Right lobe of liver (tissue), 6 donors: ENCODE data around the gene FANCC. TPM values are rescaled to one million over a fixed set of nuclear protein-coding genes. Genes with fewer than 3 reads are reported as not detected.

Source experiments
- ATAC-seq, 4 donors: fragments of 200-7000 bp; cut with Tn5 transposase; one replicate each; pipeline ENCODE4 v1.9.1; 2020; ENCODE audit warnings: mild to moderate bottlenecking in 4 of 4, moderate library complexity in 4 of 4
- DNase-seq, 3 donors: peaks; one replicate each; pipeline ENCODE4 v3.0.0-alpha.2; 2020
- H3K27ac ChIP-seq, 3 donors: fragments of 200-600 bp; one replicate each; pipeline ENCODE4 v1.8.0; 2022
- H3K27me3 ChIP-seq, 2 donors: fragments of 200-600 bp; one replicate each; pipeline ENCODE4 v1.8.0; 2022
- H3K36me3 ChIP-seq, 4 donors: fragments of 200-600 bp; sonication (generic) in 1 of 4; one replicate each; pipeline versions ENCODE4 v1.5.1 to v1.8.0; 2017 to 2022; ENCODE audit warnings: control low read depth in 1 of 4
- H3K4me1 ChIP-seq, 4 donors: fragments of 200-600 bp; sonication (generic) in 1 of 4; one replicate each; pipeline versions ENCODE4 v1.5.1 to v1.8.0; 2017 to 2022; ENCODE audit warnings: control low read depth in 1 of 4
- H3K4me3 ChIP-seq, 3 donors: fragments of 200-600 bp; one replicate each; pipeline ENCODE4 v1.8.0; 2022
- H3K9me3 ChIP-seq, 4 donors: fragments of 200-600 bp; sonication (generic) in 1 of 4; one replicate each; pipeline versions ENCODE4 v1.5.1 to v1.8.0; 2017 to 2022; ENCODE audit warnings: control low read depth in 1 of 4
- POLR2A ChIP-seq: fragments of 450-650 bp; IDR thresholded peaks from one replicate; pipeline ENCODE4 v1.6.1; 2017; ENCODE audit warnings: antibody characterized with exemption, mild to moderate bottlenecking
- WGBS: methylation state at CpG from one replicate; pipeline ENCODE4 v1.1.6; 2018; ENCODE audit warnings: low coverage, low lambda C conversion rate; ENCODE audit not compliant: insufficient coverage; ENCODE audit errors: missing lambda C conversion rate; 5-methylcytosine and 5-hydroxymethylcytosine counted together
- intact Hi-C, 2 donors: fragments of 100-400 bp; cut with DNase I; formaldehyde crosslinking; loops; one replicate each; pipeline versions ENCODE4 v1.11.2 to v1.14.1; 2022
- total RNA-seq, 6 experiments: library from RNA; depleted of rRNA in 2 of 6; stranded (reverse); fragments of >200 nt in 2 of 6; fragmentation: NEBNext Ultra II Directional in 3 of 6; extraction: Animal tissue kit (Norgen Biotek cat#: 25700) in 3 of 6; gene quantifications; one replicate each; pipeline versions ENCODE4 v1.1.0 to v1.2.4, GENCODE V29; 2016 to 2023
- TF ChIP-seq, protein P1 (sequence below), 4 donors: fragments of 200-600 bp in 3 of 4; fragments of 450-650 bp in 1 of 4; IDR thresholded peaks; one replicate each; pipeline versions ENCODE4 v1.5.1 to v1.8.0; 2016 to 2022; ENCODE audit warnings: antibody characterized with exemption in 4 of 4, mild to moderate bottlenecking in 2 of 4
- donor health status: DM: no; HTN: yes; CAD: no.
- donor health status: DM: no; HTN: no; CAD: no.
- donor health status: DM: no; HTN: no; CAD: no.
- donor health status: DM: no; HTN: yes; CAD: no.
- donor health status: DM: no; HTN: yes; CAD: no.

FANCC gene
- total RNA-seq, 6 experiments from 2014 or later = 8.1 to 27.9 (median 13.2) TPM

DNA sequence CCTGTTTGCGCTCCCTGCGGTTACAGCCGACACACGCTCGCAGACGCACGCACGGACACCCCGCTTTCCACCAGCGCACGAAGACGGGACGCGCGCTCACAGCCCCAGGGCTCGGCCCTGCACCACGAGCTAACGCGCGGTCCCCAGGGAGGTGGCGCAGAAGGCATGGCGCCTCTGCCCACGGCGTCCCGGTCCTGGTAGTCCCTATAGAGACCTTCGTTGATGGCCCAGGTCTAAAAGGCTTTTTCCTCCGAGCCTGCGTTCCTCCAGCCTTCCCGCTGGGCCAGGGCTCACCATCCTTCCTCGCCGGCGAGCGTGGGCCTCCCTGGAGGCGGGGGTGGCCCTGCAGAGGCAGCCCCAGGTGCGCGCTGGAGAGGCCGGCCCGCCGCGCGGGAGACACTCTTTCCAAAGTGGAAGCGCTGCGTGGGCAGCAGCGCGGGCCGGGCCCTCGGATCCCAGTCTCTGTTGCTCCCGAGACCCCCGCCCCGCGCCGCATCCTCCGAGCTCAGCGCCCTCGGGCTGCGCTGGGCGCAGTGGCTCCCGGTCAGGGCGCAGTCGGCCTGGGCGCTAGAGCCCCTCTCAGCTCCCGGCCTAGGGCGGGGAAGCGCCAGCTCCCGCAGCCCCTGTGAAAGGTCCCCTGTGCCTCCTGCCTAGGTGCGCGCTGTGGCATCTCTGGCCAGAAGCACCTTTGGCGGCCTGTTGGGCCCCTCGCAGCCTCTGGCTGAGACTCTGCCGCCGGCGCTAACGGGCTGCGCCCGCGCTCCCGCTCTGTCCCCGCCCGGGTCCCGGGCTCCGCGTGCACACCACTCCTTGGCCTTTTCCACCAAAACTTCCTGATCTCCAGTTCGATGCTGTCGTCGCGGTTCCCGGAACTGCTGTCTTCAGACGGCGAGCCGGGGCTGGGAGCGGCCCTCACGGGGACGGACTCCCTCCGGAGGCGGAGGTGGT lies 31.9 kb upstream of the FANCC start:
- peaks cover 0 to 12% (median 0%) of the 10 kb centered on the region in 4 donors for H3K4me1 ChIP-seq
- H3K36me3 ChIP-seq = no peaks in the 10 kb centered on the region
- no peak for DNase-seq
- peaks cover 0 to 19% of the 10 kb centered on the region in 2 donors for H3K27me3 ChIP-seq
- ATAC-seq = peak in 1 of 4 donors; percentile 53
- WGBS = 7% methylated on average over 26 of the region's 95 CpGs
- intact Hi-C loops = no loop called here
- H3K9me3 ChIP-seq = no peaks in the 10 kb centered on the region
- no peak for TF ChIP-seq POLR2A
- TF ChIP-seq, protein P1, sequence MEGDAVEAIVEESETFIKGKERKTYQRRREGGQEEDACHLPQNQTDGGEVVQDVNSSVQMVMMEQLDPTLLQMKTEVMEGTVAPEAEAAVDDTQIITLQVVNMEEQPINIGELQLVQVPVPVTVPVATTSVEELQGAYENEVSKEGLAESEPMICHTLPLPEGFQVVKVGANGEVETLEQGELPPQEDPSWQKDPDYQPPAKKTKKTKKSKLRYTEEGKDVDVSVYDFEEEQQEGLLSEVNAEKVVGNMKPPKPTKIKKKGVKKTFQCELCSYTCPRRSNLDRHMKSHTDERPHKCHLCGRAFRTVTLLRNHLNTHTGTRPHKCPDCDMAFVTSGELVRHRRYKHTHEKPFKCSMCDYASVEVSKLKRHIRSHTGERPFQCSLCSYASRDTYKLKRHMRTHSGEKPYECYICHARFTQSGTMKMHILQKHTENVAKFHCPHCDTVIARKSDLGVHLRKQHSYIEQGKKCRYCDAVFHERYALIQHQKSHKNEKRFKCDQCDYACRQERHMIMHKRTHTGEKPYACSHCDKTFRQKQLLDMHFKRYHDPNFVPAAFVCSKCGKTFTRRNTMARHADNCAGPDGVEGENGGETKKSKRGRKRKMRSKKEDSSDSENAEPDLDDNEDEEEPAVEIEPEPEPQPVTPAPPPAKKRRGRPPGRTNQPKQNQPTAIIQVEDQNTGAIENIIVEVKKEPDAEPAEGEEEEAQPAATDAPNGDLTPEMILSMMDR (IDR thresholded peaks at IDR 0.05) = no peak
- H3K4me3 ChIP-seq = peak overlapping the region in 1 of 3 donors; percentile 16
- no peak overlapping the region for H3K27ac ChIP-seq

DNA sequence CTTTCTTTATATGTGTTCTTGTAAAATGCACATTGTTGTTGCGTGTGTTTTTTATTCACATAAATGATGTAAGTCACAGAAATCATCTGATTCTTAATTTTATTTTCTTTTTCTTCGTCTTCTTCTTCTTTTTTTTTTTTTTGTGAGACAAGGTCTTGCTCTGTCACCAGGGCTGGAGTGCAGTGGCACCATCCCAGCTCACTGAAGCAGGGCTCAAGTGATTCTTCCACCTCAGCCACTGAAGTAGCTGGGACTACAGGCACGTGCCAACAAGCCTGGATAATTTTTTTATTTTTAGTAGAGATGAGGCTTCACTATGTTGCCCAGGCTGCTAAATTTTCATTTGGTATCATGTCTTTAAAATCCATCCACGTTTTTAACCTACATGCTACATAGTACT lies 28.5 kb upstream of the FANCC start:
- Histone ChIP-seq H3K9me3 (no peaks in the 10 kb centered on the region), H3K4me3 (no peak overlapping the region), H3K4me1 (peaks cover 0 to 12% (median 0%) of the 10 kb centered on the region in 4 donors), H3K36me3 (no peaks in the 10 kb centered on the region), H3K27ac (no peak overlapping the region), H3K27me3 (peaks cover 0 to 19% of the 10 kb centered on the region in 2 donors)
- TF ChIP-seq, protein P1 (IDR thresholded peaks at IDR 0.05) = no peak
- TF ChIP-seq POLR2A = no peak
- intact Hi-C loops = no loop called here
- 68% methylated on average over 4 of the region's 4 CpGs for WGBS
- no peak for ATAC-seq
- no peak for DNase-seq

DNA sequence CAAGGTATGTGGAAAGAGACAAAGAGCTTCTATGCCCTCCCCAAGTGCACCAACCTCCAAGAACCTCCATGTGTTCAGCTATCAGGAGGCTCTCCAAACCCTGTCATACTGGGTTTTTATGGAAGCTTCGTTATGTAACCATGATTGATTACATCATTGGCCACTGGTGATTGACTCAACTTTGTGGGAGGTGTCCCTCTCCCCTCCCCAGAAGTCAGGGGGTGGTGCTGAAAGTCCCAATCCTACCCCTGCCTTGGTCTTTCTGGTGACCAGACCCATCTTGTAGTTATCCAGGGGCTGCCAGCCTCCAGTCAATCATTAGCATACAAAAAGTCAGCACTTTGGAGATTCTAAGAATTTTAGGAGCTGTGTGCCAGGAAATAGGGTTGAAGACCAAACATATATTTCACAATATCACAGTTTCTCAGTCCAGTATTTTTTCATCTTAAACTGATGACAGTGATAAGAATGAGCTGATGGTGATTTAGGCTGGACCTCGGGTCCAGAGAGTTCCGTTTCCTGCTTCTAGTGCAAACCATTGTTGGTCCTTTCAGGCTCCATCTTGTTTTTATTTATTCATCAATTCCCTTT lies 27.3 kb upstream of the FANCC start:
- WGBS = 31% methylated on average over 3 of the region's 3 CpGs
- TF ChIP-seq, protein P1 (IDR thresholded peaks at IDR 0.05) = no peak
- no peak for TF ChIP-seq POLR2A
- peaks cover 0 to 12% of the 10 kb centered on the region in 2 donors for H3K27me3 ChIP-seq
- no peak for DNase-seq
- intact Hi-C loops = no loop called here
- no peaks in the 10 kb centered on the region for H3K36me3 ChIP-seq
- H3K9me3 ChIP-seq = no peaks in the 10 kb centered on the region
- peaks cover 0 to 11% (median 0%) of the 10 kb centered on the region in 4 donors for H3K4me1 ChIP-seq
- H3K27ac ChIP-seq = no peak overlapping the region
- no peak overlapping the region for H3K4me3 ChIP-seq
- ATAC-seq = peak in 1 of 4 donors; percentile 30

DNA sequence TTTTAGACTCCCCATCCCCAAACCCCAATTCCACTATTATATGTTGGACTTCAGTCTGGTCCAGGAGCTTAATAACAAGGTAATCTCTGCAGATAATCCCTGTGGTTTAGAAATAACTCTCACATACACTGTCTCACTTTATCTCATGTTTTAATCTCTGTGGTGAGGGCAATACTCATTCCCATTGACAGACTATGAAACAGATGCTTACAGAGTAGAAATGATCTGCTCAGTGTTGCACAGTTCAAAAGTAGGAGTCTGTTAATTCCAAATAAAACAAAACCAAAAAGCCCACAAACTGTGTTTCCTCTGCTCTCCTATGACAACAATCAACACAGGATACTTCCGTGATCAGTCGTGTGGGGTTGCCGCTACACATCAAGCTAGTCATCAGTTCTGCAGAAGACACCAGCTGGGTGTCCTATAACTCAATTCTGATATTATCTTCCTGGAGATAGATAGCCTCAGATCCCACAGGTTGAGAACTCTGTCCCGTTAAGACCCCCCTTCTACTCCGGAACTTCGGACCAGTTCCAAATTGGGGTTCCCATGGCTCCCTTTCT lies 26.3 kb upstream of the FANCC start:
- Histone ChIP-seq H3K27ac (no peak overlapping the region), H3K9me3 (no peaks in the 10 kb centered on the region), H3K4me3 (no peak overlapping the region), H3K27me3 (peaks cover 0 to 2% of the 10 kb centered on the region in 2 donors), H3K36me3 (no peaks in the 10 kb centered on the region), H3K4me1 (peaks cover 0 to under 1% (median 0%) of the 10 kb centered on the region in 4 donors)
- 84% methylated on average over 5 of the region's 6 CpGs for WGBS
- TF ChIP-seq POLR2A = no peak
- TF ChIP-seq, protein P1 (IDR thresholded peaks at IDR 0.05) = no peak
- ATAC-seq (no peak), DNase-seq (no peak)
- intact Hi-C loops = no loop called here
